ENCODE data around the gene ABCA1.

- TF ChIP-seq SUZ12 (IDR thresholded peaks at IDR 0.05) (no peak), SP1 (IDR thresholded peaks at IDR 0.05) (no peak), NFRKB (IDR thresholded peaks at IDR 0.05) (no peak), CTBP1 (IDR thresholded peaks at IDR 0.05; ENCODE audit: borderline replicate concordance) (no peak), FOXM1 (IDR thresholded peaks at IDR 0.05; ENCODE audit: borderline replicate concordance) (no peak), TARDBP (IDR thresholded peaks at IDR 0.05) (no peak), BHLHE40 (IDR thresholded peaks at IDR 0.05; ENCODE audit: borderline replicate concordance) (no peak), HDGF (IDR thresholded peaks at IDR 0.05; ENCODE audit: borderline replicate concordance) (no peak)
Measured at GRCh38 chr9:104779946-104780535, 147.9 kb downstream of the ABCA1 start.
